HPDE6-E6E7 (cell line): Measurements from ENCODE around the gene TBC1D3B.
"Not testable (repeated sequence)": the region's sequence is repeated elsewhere in the genome, so short reads cannot be mapped to it uniquely, and the experiment has no call there.

Experiments
- DNase-seq: peaks from one replicate; pipeline ENCODE4 v3.0.0; 2011; ENCODE audit warnings: missing footprints; ENCODE audit errors: extremely low spot score

The TBC1D3B gene

GRCh38 chr17:36176536-36176935, at the start of gene TBC1D3B:
TSS of gene TBC1D3B (minus strand) at chr17:36176636. CDS start at chr17:36175050, 1,586 bp downstream.
- not testable (repeated sequence) for DNase-seq

GRCh38 chr17:36222967-36223366, 46.5 kb upstream of the TBC1D3B start:
- not testable (repeated sequence) for DNase-seq

GRCh38 chr17:36221581-36222100, 45.2 kb upstream of the TBC1D3B start:
- not testable (repeated sequence) for DNase-seq

GRCh38 chr17:36220737-36221580, 44.5 kb upstream of the TBC1D3B start:
- DNase-seq = not testable (repeated sequence)

DNA sequence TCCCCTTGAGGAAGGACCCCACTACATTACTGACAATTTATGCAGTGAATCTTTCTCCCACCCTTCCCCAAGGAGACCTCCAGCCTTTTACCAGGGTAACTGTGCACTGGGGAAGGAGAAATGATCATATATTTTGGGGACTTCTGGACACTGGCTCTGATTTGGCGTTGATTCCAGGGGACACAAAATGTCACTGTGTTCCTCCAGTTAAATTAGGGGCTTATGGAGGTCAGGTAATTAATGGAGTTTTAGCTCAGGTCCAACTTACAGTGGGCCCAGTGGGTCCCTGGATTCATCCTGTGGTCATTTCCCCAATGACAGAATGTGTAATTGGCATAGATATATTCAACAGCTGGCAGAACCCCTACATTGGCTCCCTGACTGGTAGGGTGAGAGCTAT, 43.1 kb upstream of the TBC1D3B start:
- DNase-seq = not testable (repeated sequence)

- not testable (repeated sequence) for DNase-seq
These were observed 39.2 kb upstream of the TBC1D3B start for GRCh38 chr17:36215406-36216308.

DNA sequence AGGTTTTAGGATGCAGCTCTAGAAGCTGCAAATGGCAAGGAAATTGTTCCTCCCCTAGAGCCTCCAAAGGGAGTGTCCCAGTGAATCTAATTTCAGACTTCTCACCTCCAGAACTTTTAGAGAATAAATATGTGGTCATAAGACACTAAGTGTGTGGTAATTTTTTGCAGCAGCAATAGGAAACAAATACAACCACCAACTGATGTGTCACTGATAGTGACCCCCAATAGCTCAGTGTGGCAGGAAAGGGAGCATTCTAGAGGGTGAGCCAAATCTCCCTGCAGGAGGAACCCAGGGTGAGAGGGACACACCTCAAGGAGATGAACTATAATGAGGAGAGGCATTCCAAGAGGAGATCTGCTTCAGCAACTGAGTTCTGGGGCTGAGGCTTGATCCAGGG, 38.5 kb upstream of the TBC1D3B start:
- DNase-seq = no peak

GRCh38 chr17:36213695-36214094, 37.3 kb upstream of the TBC1D3B start:
- DNase-seq = no peak

DNA sequence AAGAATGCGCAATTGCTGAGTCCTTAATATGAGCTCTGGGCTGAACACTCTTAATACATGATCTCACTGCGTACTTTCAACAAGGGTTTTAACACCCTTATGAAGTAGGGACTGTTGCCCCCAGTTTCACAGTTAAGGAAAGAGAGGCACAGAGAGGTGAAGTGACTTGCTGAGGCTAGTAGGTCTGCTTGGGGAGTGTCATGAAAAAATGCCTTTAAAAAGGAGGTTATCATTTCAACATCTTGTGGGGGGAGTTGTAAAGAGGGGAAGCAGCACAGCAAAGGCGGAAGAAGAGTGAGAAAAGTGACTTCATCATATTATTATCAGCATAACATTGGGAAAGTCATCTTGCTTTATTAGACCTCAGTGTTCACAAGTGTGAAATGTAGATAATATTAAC, 36.5 kb upstream of the TBC1D3B start:
- DNase-seq = no peak

DNA sequence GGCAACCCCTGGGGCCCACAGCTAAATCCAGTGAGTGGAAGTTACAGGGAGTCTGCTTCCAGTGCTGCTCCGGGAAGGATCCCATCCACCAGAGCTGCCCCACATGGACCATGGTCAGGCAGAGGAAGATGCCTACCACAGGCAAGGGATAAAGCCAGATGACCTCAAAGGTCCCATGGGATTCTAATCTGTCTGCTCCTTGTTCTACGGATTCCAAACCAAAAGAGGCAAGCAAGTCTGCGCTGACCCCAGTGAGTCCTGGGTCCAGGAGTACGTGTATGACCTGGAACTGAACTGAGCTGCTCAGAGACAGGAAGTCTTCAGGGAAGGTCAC, 35.8 kb upstream of the TBC1D3B start:
- DNase-seq = no peak

DNA sequence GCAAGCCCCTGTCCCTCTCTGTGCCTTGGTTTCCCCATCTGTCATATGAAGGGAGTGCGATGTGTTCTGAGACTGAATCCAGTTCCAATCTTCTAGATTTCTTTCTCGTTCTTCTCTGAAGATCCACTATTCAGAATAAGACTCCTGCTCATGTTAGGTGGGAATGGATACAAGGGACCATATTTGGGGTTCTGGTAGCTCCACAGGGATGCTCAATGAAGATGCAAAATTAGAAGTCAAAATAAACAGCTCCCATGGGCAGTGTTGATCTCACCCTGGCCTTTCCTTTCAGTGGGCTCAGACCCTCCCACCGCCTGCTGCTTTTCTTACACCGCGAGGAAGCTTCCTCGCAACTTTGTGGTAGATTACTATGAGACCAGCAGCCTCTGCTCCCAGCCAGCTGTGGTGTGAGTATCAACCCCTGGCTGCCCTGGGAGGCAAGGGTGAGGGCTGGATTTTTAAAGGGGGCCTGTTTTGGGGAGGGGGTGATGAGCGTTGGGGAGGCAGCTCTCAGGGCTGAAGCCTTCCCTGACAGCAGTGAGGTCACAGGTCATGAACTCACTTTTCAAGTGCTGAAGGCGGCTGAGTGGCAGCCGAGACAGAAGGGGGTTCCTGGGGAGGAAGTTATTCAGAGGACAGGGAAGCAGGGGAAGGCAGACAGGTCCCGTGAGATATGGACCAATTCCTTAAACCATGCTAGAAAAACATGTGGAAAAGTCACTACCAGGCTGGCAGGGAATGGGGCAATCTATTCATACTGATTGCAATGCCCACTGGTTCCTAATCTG, 35.2 kb upstream of the TBC1D3B start:
- not testable (repeated sequence) for DNase-seq

DNA sequence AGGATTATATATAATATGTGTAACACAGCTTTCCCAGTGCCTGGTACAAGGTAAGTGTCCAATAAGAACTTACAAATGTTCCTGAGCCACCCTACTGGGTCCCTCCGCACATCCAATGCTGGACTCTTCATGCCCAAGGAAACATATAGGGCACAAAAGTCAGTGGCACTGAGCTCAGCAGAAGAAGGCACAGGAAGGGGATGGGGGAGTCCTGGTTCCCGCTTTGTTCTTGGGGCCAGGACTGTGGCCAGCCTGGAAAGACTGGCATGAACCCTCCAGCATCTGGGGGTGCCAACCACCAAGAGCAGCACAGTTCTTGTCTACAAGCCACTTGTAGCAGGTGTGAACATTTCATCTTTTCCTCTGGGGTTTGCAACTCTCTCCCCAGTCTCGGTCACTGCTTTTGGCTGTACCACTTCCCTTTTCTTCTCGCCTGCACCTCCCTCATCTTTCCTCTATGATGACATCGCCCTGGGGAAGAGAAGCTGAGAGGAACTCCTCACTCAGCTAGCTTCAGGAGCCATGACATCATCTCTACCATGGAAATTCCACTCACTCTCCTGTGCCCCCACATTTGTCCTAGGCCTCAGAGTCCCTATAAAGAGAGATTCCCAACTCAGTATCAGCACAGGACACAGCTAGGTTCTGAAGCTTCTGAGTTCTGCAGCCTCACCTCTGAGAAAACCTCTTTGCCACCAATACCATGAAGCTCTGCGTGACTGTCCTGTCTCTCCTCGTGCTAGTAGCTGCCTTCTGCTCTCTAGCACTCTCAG, 34.2 kb upstream of the TBC1D3B start, which contains the start of gene CCL4L2:
TSS of gene CCL4L2 (plus strand) at position 625 of the 773 bp plus-strand sequence.
- not testable (repeated sequence) for DNase-seq

- DNase-seq = no peak
These were observed 33.1 kb upstream of the TBC1D3B start for GRCh38 chr17:36209575-36209974.

DNA sequence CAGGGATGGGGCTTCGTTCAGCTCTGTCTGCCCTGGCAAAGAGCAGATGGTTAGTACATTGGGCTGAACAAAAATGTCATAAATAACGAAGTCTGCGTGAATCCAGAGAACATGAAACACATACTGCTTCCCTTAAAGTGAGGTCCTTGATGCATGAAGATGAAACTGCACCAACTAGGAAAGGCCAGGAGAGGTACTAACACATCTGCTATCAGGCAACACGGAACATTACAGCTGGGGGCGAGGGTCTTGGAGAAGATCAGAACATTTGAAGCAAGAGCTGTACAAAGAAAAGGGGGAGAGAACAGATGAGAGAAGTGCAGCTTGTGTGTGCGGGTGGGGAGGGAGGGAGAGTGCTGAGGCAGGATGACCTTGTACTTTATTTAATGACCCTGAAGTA, 30.9 kb upstream of the TBC1D3B start:
- not testable (repeated sequence) for DNase-seq

DNA sequence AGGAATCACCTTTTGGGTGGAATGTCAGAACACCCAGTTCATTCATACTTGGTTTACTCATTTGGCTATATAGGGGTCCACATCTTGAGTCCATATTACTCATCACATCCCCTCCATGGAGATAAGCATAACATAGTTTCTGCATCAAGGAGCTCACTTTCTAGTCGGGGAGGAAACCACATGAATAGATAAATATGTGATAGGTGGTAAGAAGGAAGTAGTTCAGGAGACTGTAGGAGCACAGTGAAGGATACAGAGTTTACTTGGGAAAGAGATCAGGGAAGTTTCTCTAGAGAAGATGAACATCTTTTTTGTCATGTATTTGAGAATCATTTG, 30.0 kb upstream of the TBC1D3B start:
- DNase-seq = not testable (repeated sequence)

- DNase-seq = no peak
These were observed 29.4 kb upstream of the TBC1D3B start for GRCh38 chr17:36205637-36206485.

- no peak for DNase-seq
These were observed 28.5 kb upstream of the TBC1D3B start for GRCh38 chr17:36204724-36205500.

DNA sequence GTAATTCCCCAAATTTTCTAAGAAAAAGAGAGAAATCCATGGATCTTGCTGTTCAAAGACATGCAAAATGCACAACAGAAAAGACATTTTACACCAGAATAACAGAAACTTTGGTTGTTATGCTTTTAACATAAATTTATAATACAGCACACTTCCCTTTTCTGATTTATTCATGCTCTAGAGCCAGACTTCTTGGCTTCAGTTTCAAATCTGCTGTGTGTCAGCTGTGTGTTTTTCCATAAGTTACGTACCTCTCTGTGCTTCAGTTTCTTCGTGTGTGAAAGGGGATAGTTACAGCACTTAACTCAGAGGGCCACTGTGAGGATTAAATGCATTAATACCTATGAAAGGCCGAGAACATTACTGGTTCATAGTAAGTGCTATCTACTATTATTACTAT, 26.9 kb upstream of the TBC1D3B start:
- DNase-seq = no peak

DNA sequence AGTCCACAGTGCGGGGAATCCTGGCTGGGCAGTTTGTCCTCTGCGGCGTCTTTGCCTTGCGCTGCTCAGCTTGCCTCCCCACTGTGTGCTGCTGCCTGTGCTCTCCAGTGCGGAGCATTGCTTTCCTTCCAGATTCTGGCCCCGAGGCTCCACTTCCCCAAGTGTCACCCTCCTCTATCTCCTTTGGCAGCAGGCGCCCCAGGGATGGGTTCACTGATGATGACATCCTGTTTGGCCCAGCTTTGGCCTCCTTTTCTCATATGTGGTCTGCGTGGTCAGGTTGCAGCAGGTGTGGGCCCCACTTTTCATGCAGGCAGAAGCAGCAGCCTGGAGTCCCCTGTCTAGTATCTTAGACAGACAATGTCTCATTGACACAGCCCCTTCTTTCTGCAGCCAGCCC, 25.1 kb upstream of the TBC1D3B start:
- not testable (repeated sequence) for DNase-seq
